GM12878 (cell line): ENCODE data around the gene CLTCL1. TPM values are rescaled to one million over a fixed set of nuclear protein-coding genes. Genes with fewer than 3 reads are reported as not detected.

ENCODE experiments used
- ATAC-seq: fragments of 200-7000 bp; cut with Tn5 transposase; 3 replicates; pipeline ENCODE4 v1.9.1; 2020; ENCODE audit warnings: mild to moderate bottlenecking, moderate library complexity
- BruUV-seq: library from RNA; stranded (reverse); fragments of 400-500 nt; replicated peaks from 2 replicates; lab custom pipeline; 2021; lab: Mats Ljungman, UMichigan
- CTCF ChIA-PET: fragments of 300-600 bp; sonication (Branson Sonifier 250); formaldehyde crosslinking; extraction: SDS; loops from one replicate; lab custom pipeline; 2021; ENCODE audit warnings: inconsistent platforms; lab: Yijun Ruan, JAX
- POLR2A ChIA-PET: fragments of 350-600 bp; formaldehyde crosslinking; extraction: SDS; loops from one replicate; lab custom pipeline; 2021; ENCODE audit warnings: inconsistent platforms; lab: Charles Lee
- RAD21 ChIA-PET: fragments of 300-600 bp; sonication (Branson Sonifier 250); formaldehyde crosslinking; loops from one replicate; lab custom pipeline; 2023; ENCODE audit warnings: antibody characterized with exemption; ENCODE audit not compliant: unreplicated experiment; lab: Charles Lee
- SMC1A ChIA-PET: fragments of 300-600 bp; sonication (Branson Sonifier 250); formaldehyde crosslinking; loops from one replicate; lab custom pipeline; 2023; ENCODE audit not compliant: unreplicated experiment, uncharacterized antibody; lab: Charles Lee
- DNase-seq: peaks from one replicate; pipeline ENCODE4 v3.0.0-alpha.2; 2011; ENCODE audit warnings: low read depth, low spot score
- FAIRE-seq: peaks from 3 replicates; lab custom pipeline; 2011; peaks lifted over from hg19 to GRCh38; lab: Jason Lieb, UNC
- H2AFZ ChIP-seq: 2 replicates; pipeline ENCODE4 v1.6.0; 2011; ENCODE audit warnings: low read depth, low read length, control low read depth; ENCODE audit not compliant: control insufficient read depth
- H3K27ac ChIP-seq: 2 replicates; pipeline ENCODE4 v1.5.1; 2011; ENCODE audit warnings: control low read depth; ENCODE audit not compliant: control insufficient read depth, insufficient read depth
- H3K27me3 ChIP-seq, 2 experiments: replicated peaks in 1 of 2; 2 replicates each; pipeline versions ENCODE4 v1.6.0 to v1.6.1; 2011; ENCODE audit warnings: low read length in 1 of 2; ENCODE audit not compliant: control insufficient read depth in 2 of 2, insufficient read depth in 2 of 2
- H3K36me3 ChIP-seq, 2 experiments: 2 replicates each; pipeline ENCODE4 v1.5.1; 2011; ENCODE audit warnings: low read length in 1 of 2; ENCODE audit not compliant: control insufficient read depth in 2 of 2, insufficient read depth in 2 of 2
- H3K4me1 ChIP-seq: 2 replicates; pipeline ENCODE4 v1.6.1; 2011; ENCODE audit warnings: mild to moderate bottlenecking, low read length, moderate library complexity, mixed read lengths; ENCODE audit not compliant: control insufficient read depth, insufficient read depth
- H3K4me2 ChIP-seq: 2 replicates; pipeline ENCODE4 v1.6.0; 2011; ENCODE audit warnings: control low read depth; ENCODE audit not compliant: control insufficient read depth, insufficient read depth
- H3K4me3 ChIP-seq: fragments of 200-600 bp; sonication (generic); 2 replicates; pipeline ENCODE4 v1.5.1; 2016
- H3K79me2 ChIP-seq: 2 replicates; pipeline ENCODE4 v1.6.0; 2011; ENCODE audit warnings: low read length; ENCODE audit not compliant: control insufficient read depth, insufficient read depth
- H3K9ac ChIP-seq: 2 replicates; pipeline ENCODE4 v1.8.0; 2011; ENCODE audit warnings: low read length, control low read depth, mixed read lengths; ENCODE audit not compliant: control insufficient read depth, insufficient read depth
- H3K9me3 ChIP-seq: replicated peaks from 3 replicates; pipeline ENCODE4 v1.5.1; 2011; ENCODE audit warnings: mild to moderate bottlenecking, low read length; ENCODE audit not compliant: control insufficient read depth, insufficient read depth
- H4K20me1 ChIP-seq: 2 replicates; pipeline ENCODE4 v1.6.0; 2011; ENCODE audit not compliant: control insufficient read depth, insufficient read depth
- BACH1 ChIP-seq: fragments of 450-650 bp; IDR thresholded peaks from 2 replicates; pipeline ENCODE4 v1.6.1; 2017; ENCODE audit warnings: mild to moderate bottlenecking, borderline replicate concordance
- BRCA1 ChIP-seq: IDR thresholded peaks from 2 replicates; pipeline ENCODE4 v1.6.1; 2011; ENCODE audit warnings: low read depth, low read length, improper control_type of control experiment
- CHD2 ChIP-seq: IDR thresholded peaks from 2 replicates; pipeline ENCODE4 v1.6.1; 2011; ENCODE audit warnings: low read depth, low read length, improper control_type of control experiment, borderline replicate concordance
- CREM ChIP-seq: IDR thresholded peaks from 2 replicates; pipeline ENCODE4 v1.6.1; 2014; ENCODE audit warnings: antibody characterized with exemption, low read depth
- EZH2 ChIP-seq: IDR thresholded peaks from 2 replicates; pipeline ENCODE4 v1.6.1; 2012; ENCODE audit warnings: low read depth, mild to moderate bottlenecking, control low read depth, inconsistent platforms, low read length, borderline replicate concordance; ENCODE audit not compliant: control insufficient read depth
- FOS ChIP-seq: IDR thresholded peaks from 3 replicates; pipeline ENCODE4 v1.6.1; 2011; ENCODE audit warnings: borderline replicate concordance; ENCODE audit not compliant: insufficient read length; ENCODE audit errors: extremely low read depth
- GATAD2B ChIP-seq: fragments of 450-650 bp; conservative IDR thresholded peaks from 2 replicates; pipeline ENCODE4 v1.6.1; 2017; ENCODE audit warnings: low read depth, mild to moderate bottlenecking, moderate library complexity
- NFIC ChIP-seq: IDR thresholded peaks from 2 replicates; pipeline ENCODE4 v1.6.1; 2012; ENCODE audit warnings: low read depth, mild to moderate bottlenecking, inconsistent platforms, low read length, moderate library complexity
- NFXL1 ChIP-seq: fragments of 450-650 bp; IDR thresholded peaks from 2 replicates; pipeline ENCODE4 v1.6.1; 2017; ENCODE audit warnings: antibody characterized with exemption, mild to moderate bottlenecking, borderline replicate concordance
- NR2C1 ChIP-seq: fragments of 450-650 bp; IDR thresholded peaks from 2 replicates; pipeline ENCODE4 v1.6.1; 2017; ENCODE audit warnings: antibody characterized with exemption, mild to moderate bottlenecking, moderate library complexity
- PAX5 ChIP-seq: IDR thresholded peaks from 2 replicates; pipeline ENCODE4 v1.6.1; 2011; ENCODE audit warnings: low read depth, low read length, borderline replicate concordance
- POLR2AphosphoS2 ChIP-seq: IDR thresholded peaks from 2 replicates; pipeline ENCODE4 v1.6.1; 2011; ENCODE audit warnings: low read depth, mild to moderate bottlenecking, low read length, improper control_type of control experiment, moderate library complexity
- SKIL ChIP-seq: fragments of 450-650 bp; IDR thresholded peaks from 2 replicates; pipeline ENCODE4 v1.6.1; 2017; ENCODE audit warnings: mild to moderate bottlenecking, low read depth, inconsistent platforms; ENCODE audit not compliant: poor library complexity, severe bottlenecking
- TARDBP ChIP-seq: IDR thresholded peaks from 2 replicates; pipeline ENCODE4 v1.6.1; 2016; ENCODE audit warnings: borderline replicate concordance
- ZBTB4 ChIP-seq: fragments of 450-650 bp; formaldehyde crosslinking; IDR thresholded peaks from 2 replicates; pipeline ENCODE4 v1.4.0; 2022; ENCODE audit warnings: mild to moderate bottlenecking, moderate library complexity
- ZSCAN29 ChIP-seq: fragments of 450-650 bp; IDR thresholded peaks from 2 replicates; pipeline ENCODE4 v1.6.1; 2017; ENCODE audit warnings: mild to moderate bottlenecking, moderate library complexity
- WGBS: methylation state at CpG from one replicate; pipeline ENCODE4 v1.1.6; 2016; ENCODE audit warnings: low lambda C conversion rate; ENCODE audit not compliant: insufficient replicate concordance, insufficient coverage; ENCODE audit errors: missing lambda C conversion rate; 5-methylcytosine and 5-hydroxymethylcytosine counted together
- in situ Hi-C: fragments of 300-500 bp; cut with MboI; formaldehyde crosslinking; loops from 9 replicates; pipeline ENCODE4 v1.14.3; 2018; ENCODE audit warnings: mixed read lengths
- intact Hi-C: fragments of 100-400 bp; cut with micrococcal nuclease; formaldehyde crosslinking; loops from one replicate; pipeline ENCODE4 v1.14.2; 2022; ENCODE audit not compliant: unreplicated experiment
- polyA plus RNA-seq, 11 experiments: library from polyadenylated mRNA; depleted of rRNA in 4 of 11; unstranded in 6 of 11; stranded (reverse) in 5 of 11; fragments of >200 nt; fragmentation: Nextera tagmentation in 4 of 11; fragmentation: Illumina TruSeq in 1 of 11; extraction: Ambion mirVana in 4 of 11; extraction: Trizol in 1 of 11; gene quantifications; 1 replicate in 1 of 11; 2 replicates in 10 of 11; pipeline versions ENCODE4 v1.2.1 to v1.2.3, GENCODE V29; 2011 to 2016; ENCODE audit warnings: inconsistent platforms in 2 of 11, missing spikeins in 2 of 11, low read depth in 1 of 11
- total RNA-seq, 4 experiments: library from RNA; depleted of rRNA in 3 of 4; stranded (reverse); fragments of >200 nt in 3 of 4; fragmentation: Illumina TruSeq in 1 of 4; extraction: Trizol in 1 of 4; gene quantifications; 2 replicates each; pipeline versions ENCODE4 v1.2.1 to v1.2.3, GENCODE V29; 2013 to 2021

CLTCL1 gene
- total and polyA plus RNA-seq, 10 of the 15 experiments (the other 5 are each of a cell fraction or from before 2014, with no cell fraction given): under 0.01 to 0.35 (median 0.12) TPM; not detected in 2

- ChIA-PET CTCF (interaction anchor here (0.7 kb wide), 1 partner anchor 354 kb away, joined by 3 read pairs; no protein-coding TSS in a partner anchor), RAD21 (interaction anchor here (0.7 kb wide), 1 partner anchor 96 kb away, joined by 3 read pairs; no protein-coding TSS in a partner anchor), POLR2A (no interaction called here), SMC1A (interaction anchor here (0.5 to 0.9 kb wide), 2 partner anchors 16 to 280 kb away, joined by 3 to 4 read pairs; partner anchors contain the start of gene CLTCL1)
- WGBS: 29% methylated on average over 6 of the region's 6 CpGs
- H3K4me2 ChIP-seq: no peak overlapping the region
- H3K27me3 ChIP-seq: 0 out of 4 replicates have a peak, but pooled peaks cover 0 to 1% of the 10 kb centered on the region in 2 experiments
- H3K9me3 ChIP-seq: no peaks in the 10 kb centered on the region
- no TSS peak for BruUV-seq
- H3K36me3 ChIP-seq: no peaks in the 10 kb centered on the region
- no peaks in the 10 kb centered on the region for H4K20me1 ChIP-seq
- in situ Hi-C loops (no loop called here), intact Hi-C loops (no loop called here)
- no peak overlapping the region for H3K27ac ChIP-seq
- ATAC-seq (no peak), DNase-seq (no peak), FAIRE-seq (no peak)
- no peaks in the 10 kb centered on the region for H3K4me1 ChIP-seq
- H3K79me2 ChIP-seq: no peaks in the 10 kb centered on the region
- H3K4me3 ChIP-seq: no peak overlapping the region
- no peak overlapping the region for H3K9ac ChIP-seq
- no peak overlapping the region for H2AFZ ChIP-seq
- TF ChIP-seq TARDBP (no peak), EZH2 (no peak), PAX5 (no peak), CREM (no peak), BRCA1 (no peak), ZBTB4 (CRISPR knock-in tag) (no peak), NFXL1 (no peak), SKIL (no peak), BACH1 (no peak), FOS (no peak), NR2C1 (no peak), CHD2 (no peak), POLR2AphosphoS2 (no peak), ZSCAN29 (no peak), NFIC (no peak), GATAD2B (no peak)
These were observed 15.5 kb downstream of the CLTCL1 start for GRCh38 chr22:19275919-19276600.
